OCI-M2 (cell line): ENCODE data around the gene PLPP2.

Experiments
- DNase-seq: peaks from one replicate; lab custom pipeline; 2025; ENCODE audit not compliant: unreplicated experiment; lab: John Stamatoyannopoulos, UW

The PLPP2 gene

DNA sequence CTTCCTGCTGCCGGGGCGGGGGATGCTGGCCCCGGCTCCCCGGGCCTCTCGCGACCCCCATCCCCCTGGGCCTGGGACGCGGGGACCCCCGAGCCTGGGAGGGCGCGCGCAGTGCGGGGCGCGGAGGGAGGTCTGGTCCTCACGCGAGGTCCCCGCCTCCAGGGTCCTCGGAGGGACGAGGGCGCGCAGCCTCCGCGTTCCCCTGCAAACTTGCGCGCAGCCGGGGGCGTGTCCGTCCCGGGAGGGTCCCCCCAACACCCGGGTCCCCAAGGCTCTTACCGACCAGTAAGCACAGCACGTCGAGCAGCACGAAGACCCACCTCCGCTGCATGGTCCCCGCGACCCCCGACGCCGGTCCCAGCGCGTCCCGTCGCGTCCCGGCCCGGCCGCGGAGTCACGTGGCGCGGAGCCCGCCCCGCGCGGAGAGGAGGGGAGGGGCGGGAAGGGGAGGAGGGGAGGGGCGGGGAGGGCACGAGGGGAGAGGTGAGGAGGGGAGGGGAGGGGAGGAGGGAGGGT is at the start of gene PLPP2:
Gene PLPP2 (minus strand): TSS at position 398 of the 516 bp plus-strand sequence. CDS start 67 bp downstream, at position 331.
- no peak for DNase-seq

DNA sequence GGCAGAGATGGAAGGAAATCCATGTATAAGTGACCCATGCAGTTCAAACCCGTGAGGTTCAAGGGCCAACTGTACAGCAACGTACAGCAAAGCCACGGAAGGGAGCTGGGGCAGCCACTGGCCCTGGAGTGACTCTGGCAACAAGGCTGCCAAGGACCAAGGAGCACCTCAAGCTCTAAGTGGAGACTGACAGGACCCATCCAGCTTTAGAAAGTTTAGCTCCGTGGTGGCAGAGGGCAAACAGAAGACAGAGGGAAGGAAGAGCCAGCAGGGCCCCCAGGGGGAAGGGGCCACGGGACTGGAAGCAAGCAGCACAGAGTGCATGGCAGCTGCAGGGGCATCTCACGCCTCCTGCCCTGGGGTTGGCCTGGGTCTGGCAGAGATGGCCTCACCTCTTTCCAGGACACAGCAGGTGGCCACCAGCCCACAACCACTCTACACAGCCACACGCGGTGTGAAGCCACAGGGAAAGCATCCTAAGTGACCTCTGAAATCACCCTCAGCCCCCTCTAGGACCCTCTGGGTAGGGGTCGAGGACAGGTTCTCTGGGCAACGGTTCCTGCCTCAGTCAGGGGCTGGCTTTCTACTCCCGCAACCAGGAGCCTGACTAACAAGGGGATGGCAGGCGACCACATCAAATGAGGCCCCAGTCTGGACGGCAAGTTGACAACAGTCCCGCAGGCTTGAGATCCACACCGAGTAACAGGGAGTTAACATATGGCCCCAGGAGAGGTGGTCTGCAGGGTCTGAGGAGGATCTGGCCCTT is 49.6 kb upstream of the PLPP2 start:
- DNase-seq, result no peak

DNA sequence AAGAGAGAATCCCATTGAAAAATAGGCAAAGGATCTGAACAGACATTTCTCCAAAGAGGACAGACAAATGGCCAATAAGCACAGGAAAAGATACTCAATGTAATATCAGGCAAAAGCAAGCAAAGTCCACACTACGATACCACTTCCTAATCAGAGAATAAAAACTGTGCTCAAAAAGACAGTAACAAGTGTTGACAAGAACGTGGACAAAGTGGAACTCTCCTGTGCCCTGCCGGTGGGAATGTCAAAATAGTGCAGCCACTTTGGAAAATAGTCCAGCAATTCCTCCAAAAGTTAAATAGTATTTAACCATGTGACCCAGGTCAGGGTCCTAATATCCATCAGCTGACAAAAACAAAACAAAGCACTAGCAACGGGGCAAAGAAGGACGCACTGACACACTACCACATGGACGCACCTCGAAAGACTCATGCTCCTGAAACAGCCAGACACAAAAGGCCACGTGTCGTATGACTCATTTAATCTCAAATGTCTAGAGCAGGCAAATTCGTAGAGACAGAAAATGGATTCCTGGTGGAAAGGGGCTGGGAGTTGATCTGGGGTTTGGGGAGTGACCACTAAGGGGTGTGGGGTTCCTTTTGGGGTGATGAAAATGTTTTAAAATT is 48.2 kb upstream of the PLPP2 start:
- DNase-seq, result no peak

DNA sequence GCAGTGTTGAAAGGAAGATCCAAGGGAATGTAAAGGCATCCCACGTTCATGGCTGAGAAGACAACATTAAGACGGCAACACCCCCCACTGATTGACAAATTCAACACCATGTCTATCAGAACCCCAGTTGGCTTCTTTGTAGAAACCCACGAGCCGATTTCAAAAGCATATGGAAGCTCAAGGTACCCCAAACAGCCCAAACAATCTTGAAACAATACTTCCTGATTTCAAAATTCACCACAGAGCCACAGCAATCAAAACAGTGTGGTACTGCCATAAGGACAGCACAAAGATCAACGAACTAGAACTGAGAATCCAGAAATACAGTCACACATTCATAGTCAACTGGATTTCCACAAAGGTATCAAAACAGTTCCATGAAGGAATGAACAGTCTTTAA is 47.2 kb upstream of the PLPP2 start:
- DNase-seq, result no peak

DNA sequence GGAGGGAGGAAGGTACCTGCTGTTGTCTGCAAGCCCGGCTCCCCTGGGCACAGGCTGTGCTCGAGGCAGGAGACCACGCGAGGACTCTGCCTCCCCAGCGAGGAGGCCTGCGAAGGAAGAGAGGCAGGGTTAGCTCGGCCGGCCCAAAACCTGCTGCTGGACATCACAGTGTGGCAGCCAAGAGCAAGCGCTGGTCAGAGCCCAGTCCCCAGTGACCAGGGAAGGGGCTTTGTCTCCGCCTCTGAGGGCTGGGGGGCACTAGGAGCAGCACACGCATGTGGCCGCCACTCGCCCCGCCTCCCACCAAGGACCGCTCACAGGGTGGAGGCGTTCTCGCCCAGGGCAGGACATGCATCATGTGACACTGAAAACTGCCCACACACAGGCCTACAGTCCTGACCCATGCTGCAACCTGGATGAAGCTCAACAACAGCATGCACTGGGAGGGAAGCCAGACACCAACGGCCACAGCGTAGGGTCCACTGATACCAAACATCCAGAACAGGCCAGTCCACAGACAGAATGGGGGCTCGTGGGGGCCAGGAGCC is 44.9 kb upstream of the PLPP2 start:
- no peak for DNase-seq

DNA sequence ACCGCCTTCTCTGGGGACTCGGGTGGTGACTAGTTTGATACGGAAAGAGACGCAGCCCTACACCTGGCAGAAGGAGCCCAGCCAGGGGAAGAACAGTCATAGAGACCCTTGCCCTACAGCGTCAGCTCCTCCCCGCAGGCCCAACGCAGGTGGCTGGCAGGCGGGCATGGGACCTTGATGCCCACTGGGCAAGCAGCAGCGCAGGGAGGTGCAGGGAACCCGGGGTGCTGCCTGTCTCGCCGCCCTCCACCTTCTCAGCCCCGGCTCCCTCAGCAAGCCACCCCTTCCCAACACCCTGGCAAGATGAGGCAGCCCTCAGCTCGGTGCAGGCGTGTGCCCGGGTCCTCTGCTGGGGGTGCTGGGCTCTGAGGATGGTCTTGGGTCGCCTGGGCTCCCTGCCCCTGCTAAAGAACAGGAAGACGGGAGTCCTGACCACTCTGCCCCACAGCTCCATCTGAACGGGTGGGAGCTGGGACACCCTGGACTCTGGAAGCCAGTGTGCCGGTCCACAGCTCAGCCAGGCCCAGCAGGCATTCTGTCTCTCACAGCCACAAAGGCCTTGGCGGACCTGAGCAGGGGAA is 44.4 kb upstream of the PLPP2 start:
- no peak for DNase-seq

DNA sequence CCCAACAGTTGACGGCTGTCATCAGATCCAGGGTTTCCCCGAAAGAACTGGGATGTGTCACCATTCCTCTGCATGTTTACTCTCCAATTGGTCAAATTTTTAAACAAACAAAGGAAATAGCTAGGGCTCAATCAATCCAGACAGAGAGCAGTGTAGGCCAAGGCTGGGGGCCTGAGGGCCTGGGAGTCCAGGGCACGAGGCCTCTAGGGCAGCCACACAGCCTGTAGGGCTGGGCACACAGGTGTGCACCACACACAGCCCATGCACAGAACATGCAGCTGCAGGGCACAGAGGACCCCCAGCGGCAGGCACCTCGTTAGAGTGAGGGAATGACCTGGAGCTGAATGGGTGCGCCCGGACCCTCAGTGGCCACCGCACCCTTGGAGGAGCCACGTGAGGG is 43.9 kb upstream of the PLPP2 start:
- DNase-seq, result no peak

DNA sequence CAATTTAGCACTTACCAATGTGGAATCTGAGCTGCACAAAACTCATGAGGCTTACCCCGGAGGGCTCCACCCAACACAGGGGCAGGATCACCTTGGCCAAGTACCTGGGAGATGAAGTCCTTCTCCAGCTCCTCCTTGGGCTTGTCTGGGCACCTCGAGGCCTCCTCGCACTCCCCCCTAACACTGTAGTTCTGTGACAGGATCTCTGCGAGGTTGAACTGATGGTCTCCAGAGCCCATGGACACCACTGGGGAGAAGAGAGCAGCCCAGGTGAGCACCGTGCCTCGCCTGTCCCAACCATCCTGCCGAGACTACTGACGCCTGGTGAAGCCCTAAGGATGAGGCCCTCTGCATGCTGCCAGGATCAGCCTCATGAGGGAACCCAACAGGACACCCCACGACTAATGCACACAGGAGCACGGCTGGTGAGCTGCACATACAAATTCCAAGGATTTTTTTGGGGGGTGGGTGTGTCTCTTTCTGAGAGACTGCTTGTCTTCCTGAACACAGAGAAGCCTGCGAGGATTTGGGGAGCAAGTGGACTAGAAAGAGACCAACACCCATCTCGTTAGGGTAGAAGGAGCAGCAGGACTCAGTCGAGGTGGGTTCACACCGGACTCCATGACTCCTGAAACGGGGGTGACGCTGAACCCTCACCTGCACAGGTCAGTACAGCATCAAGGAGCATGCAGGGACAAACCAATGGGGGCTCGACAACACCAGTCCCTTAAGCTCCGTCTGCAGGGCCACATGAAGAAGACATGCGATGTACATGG is 43.3 kb upstream of the PLPP2 start:
- no peak for DNase-seq

DNA sequence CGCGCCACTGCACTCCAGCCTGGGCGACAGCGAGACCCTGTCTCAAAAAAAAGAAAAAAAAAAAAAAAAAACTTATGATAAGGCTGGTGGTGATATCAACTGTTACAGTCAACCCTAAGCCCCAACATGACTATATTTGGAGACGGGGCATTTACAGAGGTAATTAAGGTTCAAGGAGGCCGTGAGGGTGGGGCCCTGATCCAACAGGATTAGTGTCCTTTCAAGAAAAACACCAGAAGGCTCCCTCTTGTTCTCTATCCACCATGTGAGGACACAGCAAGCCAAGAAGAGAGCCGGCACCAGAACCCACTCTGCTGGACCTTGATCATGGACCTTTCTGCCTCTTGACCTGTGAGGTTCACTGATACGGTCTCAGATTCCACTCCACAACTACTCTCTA is 39.3 kb upstream of the PLPP2 start:
- no peak for DNase-seq

DNA sequence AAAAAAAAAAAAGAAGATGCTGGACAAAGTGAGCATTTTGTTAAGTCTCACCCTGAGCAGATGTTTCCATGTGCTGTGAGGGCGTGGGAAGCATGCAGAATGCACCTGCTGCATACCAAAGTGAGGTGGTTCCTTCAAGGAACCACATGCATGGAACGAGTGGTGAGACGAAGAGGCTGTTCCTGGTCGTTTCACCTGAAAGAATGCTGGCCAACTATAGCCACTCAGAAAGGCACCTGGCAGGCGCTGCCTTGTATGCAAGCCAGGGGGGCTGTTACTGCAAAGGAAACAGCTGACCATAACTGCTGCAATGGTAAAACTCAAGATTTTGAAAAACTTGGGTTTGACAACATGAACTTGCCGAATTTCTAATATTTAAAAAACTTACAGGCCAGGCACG is 38.7 kb upstream of the PLPP2 start:
- DNase-seq, result no peak

DNA sequence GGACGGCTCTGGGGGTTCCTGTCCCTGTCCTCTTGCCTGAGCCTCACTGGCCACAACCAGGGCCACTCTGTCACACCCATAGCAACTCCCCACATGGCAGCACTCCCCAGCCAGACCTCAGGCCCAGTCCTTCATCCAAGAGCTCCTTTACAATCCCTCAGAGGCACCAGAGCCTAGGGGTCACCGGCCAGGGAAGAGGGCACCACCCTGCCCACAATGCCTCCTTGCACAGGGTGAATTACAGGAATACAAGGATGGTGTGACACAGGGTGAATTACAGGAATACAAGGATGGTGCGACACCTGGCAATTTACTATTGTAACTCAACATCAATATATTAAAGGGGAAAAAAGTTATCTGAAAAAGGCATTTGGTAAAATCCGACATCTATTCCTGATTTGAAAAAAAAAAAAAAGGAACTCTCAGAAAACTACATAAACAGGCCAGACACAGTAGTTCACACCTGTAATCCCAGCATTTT is 36.9 kb upstream of the PLPP2 start:
- no peak for DNase-seq

DNA sequence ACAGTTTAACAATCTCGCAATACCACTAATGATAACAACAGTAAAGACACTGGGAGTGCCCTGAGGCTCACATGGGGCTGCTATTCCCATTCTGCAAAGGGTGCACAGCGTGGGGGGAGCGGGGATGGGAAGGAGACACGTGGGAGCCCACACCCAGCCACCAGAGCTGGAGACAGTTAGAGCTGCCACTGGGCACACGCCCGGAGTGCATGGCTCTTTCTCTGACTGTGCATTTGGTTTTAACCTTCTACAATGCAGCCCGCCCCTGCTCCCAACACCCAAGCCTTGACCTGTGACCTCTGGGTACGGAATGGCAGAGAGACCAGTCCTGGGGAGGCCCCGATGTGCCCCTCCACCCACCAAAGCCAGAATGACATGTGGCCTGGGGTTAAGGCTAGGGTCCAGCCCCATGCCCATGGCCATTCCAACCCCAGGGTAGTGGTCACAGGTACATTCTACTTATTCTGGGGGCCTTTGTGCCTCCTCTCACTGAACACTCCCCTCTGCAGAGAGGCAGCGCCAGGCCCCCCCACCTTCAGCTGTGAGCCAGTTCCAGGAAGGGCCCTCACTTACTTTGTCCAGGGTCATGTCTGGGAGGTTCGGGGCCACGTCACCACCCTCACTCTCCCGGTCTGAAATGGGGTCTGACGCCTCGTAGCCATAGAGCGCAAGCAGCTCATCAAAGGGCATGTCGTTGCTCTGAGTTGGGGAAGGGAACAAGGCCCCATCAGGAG is 36.3 kb upstream of the PLPP2 start:
- no peak for DNase-seq

DNA sequence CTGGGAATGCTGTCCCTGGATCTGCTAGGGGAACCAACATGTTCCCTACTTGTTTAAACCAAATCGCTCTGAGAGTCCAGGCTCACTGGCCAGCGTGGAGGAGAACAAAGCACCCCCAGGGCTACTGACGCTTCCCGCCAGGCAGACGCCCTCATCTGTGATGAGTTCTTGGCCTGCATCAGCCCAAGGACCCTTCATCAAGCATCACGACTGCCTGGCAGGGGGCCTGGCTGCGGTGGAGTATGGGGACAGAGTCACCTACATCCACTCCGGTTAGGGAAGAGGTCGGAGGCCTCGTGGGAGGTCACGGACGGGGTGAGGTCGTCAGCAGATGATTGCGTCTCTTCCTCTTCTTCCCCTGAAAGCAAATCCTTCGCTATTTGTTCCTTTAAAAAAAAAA is 35.7 kb upstream of the PLPP2 start:
- DNase-seq, result no peak

DNA sequence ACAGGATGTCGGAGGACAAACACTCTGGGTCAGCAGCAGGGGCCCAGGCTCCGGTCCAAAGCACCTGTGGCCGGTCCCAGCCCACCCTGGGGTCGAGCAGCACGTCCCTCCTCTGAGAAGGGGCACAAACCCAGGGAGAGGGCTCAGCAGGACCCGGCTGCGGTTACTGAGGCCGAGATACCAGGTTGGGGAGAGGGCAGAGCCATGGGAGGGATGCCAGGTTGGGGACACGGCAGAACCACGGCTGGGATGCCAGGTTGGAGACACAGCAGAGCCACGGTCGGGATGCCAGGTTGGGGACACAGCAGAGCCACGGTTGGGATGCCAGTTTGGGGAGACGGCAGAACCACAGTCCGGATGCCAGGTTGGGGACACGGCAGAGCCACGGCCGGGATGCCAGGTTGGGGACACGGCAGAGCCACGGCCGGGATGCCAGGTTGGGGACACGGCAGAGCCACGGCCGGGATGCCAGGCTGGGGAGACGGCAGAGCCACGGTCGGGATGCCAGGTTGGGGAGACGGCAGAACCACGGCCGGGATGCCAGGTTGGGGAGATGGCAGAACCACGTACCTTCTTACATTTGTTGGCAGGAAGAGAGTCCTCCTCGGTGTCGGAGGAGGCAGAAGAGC is 34.8 kb upstream of the PLPP2 start:
- DNase-seq, result no peak

DNA sequence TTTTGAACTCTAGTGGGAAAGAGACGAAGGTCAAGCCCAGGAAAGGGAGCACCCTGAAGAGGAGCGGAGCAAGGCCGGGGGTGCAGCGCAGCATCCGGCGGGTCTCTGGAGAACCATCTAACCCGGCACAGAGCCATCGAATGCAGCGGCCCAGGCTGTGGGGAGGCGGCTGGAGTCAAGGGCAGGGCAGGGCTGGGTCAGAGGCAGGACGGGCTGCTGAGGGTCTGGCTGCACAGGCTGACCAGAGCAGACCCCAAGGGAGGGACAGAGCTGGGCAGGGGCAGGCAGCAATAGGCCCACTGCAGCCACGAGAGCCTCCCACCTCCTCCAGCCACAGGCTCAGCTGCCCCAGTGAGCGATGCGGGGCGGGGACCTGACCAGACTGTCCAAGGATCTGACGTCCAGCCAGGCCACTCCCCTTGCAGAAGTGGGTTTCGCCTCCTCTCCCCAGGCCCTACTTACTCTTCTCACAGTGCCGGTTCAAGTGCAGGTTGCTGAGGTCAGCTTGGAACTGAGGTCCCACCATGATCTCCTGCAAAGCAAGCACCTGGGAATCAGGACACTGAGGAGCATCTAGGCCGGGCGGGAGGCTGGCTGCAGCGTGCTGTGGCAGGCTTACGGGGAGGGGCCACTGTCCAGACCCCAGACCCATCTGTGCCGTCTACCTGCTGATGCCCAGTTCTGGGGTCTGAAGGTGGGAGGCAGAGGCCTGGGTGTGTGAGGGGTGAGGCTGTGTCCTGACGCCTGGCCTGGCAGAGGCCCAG is 34.2 kb upstream of the PLPP2 start:
- no peak for DNase-seq

DNA sequence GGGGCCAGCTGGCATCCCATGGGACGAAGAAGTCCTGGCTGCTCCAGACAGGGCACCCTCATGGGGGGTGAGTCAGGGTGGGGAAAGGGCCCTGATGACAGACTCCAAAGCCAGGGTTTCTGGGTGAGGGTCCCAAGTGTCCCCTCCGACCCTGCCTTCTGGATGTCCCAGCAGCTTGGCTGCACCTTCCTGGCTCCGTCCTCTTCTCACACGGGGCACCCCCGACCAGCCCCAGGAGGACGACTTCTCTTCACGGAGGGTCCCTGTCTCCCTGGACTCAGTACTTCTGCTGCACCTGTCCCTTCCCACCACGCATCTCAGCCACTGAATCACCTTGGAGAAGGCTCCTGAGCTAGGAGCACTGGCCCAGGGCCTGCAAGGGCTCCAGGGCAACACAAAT is 33.5 kb upstream of the PLPP2 start:
- no peak for DNase-seq

DNA sequence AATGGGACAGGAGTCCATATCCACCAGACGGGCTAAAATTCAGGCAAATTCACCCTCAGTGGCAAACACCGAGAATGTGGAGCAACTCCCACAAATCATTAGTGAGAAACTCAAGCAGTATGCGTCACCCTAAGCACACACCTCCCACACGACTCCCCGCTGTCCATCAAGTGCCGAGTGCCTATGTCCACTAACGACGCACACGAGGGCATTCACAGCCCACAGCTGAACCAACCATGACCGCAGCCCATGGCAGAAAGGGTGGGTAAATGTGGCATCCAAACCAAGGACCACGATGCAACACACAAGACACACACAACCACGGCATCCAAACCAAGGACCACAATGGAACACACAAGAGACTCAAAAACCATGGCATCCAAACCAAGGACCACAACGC is 31.4 kb upstream of the PLPP2 start:
- DNase-seq, result no peak

DNA sequence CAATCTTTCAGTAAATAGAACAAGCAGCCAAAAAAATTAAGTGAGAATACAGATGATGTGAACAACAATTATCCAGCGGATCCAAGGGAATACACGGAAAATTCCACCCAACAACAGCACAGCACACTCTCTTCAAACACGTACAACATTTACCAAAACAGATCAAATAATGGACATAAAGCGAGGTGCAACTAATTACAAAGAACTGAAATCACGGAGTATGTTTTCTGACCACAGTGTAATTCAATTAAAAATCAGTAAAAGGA is 27.2 kb upstream of the PLPP2 start:
- no peak for DNase-seq

DNA sequence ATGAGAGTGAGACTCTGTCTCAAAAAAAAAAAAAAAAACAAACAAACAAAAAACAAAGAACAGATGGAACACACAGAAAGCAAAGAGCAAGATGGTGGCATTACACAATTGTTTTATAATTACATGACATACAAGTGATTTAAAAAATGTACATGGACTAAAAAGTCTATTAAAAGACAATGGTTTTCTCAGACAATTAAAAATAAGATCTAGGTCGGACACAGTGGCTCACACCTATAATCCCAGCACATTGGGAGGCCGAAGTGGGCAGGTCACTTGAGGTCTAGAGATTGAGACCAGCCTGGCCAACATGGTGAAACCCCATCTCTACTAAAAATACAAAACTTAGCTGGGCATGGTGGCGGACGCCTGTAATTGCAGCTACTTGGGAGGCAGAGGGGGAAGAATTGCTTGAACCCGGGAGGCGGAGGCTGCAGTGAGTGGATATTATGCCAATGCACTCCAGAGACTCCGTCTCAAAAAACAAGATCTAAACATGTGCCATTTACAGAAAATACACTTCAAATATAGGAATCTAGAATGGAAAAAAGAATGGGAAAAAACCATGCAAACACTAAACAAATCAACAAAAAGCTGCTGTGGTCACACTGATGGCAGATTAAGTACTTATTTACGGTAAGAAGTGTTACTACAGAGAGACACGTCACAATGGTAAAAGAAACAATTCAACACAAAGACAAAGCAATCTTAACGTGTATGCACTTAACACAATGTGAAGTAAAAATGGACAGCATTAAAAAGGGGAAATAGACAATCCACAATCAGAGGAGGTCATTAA is 26.7 kb upstream of the PLPP2 start:
- no peak for DNase-seq
